Uterus (tissue), 2 donors: ENCODE data around the gene FERMT3.

Source experiments
- POLR2A ChIP-seq, 2 donors: fragments of 450-650 bp; IDR thresholded peaks; one replicate each; pipeline ENCODE4 v1.6.1; 2016; ENCODE audit warnings: antibody characterized with exemption in 2 of 2, mild to moderate bottlenecking in 1 of 2, moderate library complexity in 1 of 2
- TF ChIP-seq, protein P1 (sequence below), 4 experiments: fragments of 200-600 bp in 2 of 4; fragments of 450-650 bp in 2 of 4; sonication (generic) in 2 of 4; IDR thresholded peaks; one replicate each; pipeline ENCODE4 v1.5.1; 2016 to 2019; ENCODE audit warnings: antibody characterized with exemption in 4 of 4, mild to moderate bottlenecking in 2 of 4, moderate library complexity in 1 of 4

DNA sequence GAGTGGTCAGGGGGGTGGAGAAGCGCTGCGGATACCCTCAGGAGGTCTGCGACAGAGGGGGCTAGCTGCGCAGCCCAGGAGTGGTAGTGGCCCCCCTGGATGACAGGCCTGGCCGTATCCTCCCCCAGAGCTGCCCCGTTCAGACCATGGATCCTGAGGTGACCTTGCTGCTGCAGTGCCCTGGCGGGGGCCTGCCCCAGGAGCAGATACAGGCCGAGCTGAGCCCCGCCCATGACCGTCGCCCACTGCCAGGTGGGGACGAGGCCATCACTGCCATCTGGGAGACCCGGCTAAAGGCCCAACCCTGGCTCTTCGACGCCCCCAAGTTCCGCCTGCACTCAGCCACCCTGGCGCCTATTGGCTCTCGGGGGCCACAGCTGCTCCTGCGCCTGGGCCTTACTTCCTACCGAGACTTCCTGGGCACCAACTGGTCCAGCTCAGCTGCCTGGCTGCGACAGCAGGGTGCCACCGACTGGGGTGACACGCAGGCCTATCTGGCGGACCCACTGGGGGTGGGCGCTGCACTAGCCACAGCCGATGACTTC is 20.1 kb downstream of the FERMT3 start:
- TF ChIP-seq, protein P1, sequence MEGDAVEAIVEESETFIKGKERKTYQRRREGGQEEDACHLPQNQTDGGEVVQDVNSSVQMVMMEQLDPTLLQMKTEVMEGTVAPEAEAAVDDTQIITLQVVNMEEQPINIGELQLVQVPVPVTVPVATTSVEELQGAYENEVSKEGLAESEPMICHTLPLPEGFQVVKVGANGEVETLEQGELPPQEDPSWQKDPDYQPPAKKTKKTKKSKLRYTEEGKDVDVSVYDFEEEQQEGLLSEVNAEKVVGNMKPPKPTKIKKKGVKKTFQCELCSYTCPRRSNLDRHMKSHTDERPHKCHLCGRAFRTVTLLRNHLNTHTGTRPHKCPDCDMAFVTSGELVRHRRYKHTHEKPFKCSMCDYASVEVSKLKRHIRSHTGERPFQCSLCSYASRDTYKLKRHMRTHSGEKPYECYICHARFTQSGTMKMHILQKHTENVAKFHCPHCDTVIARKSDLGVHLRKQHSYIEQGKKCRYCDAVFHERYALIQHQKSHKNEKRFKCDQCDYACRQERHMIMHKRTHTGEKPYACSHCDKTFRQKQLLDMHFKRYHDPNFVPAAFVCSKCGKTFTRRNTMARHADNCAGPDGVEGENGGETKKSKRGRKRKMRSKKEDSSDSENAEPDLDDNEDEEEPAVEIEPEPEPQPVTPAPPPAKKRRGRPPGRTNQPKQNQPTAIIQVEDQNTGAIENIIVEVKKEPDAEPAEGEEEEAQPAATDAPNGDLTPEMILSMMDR (IDR thresholded peaks at IDR 0.05): no peak
- TF ChIP-seq POLR2A (IDR thresholded peaks at IDR 0.05): no peak
